Esophagus (tissue), 2 donors: Measurements from ENCODE around the gene PSMD5. TPM values are rescaled to one million over a fixed set of nuclear protein-coding genes. Genes with fewer than 3 reads are reported as not detected.

ENCODE experiments used
- H3K27ac ChIP-seq, 2 donors: one replicate each; pipeline ENCODE4 v1.5.1; 2013; ENCODE audit warnings: low read depth in 2 of 2, mild to moderate bottlenecking in 2 of 2, inconsistent platforms in 1 of 2, low read length in 1 of 2, moderate library complexity in 1 of 2
- H3K27me3 ChIP-seq, 2 donors: one replicate each; pipeline ENCODE4 v1.6.1; 2013; ENCODE audit warnings: low read length in 2 of 2, control low read depth in 1 of 2, mild to moderate bottlenecking in 1 of 2; ENCODE audit not compliant: insufficient read depth in 2 of 2, control insufficient read depth in 1 of 2
- H3K36me3 ChIP-seq, 2 donors: one replicate each; pipeline ENCODE4 v1.6.1; 2013; ENCODE audit warnings: low read length in 1 of 2; ENCODE audit not compliant: control insufficient read depth in 2 of 2, insufficient read depth in 2 of 2
- H3K4me1 ChIP-seq, 2 donors: one replicate each; pipeline ENCODE4 v1.6.1; 2013; ENCODE audit warnings: low read length in 1 of 2; ENCODE audit not compliant: control insufficient read depth in 2 of 2, insufficient read depth in 2 of 2
- H3K4me3 ChIP-seq, 2 donors: one replicate each; pipeline ENCODE4 v1.5.1; 2013; ENCODE audit warnings: low read length in 2 of 2, mild to moderate bottlenecking in 2 of 2, low read depth in 1 of 2, moderate library complexity in 1 of 2
- H3K9me3 ChIP-seq, 2 donors: one replicate each; pipeline ENCODE4 v1.6.1; 2013; ENCODE audit warnings: mild to moderate bottlenecking in 2 of 2, low read depth in 1 of 2, low read length in 1 of 2, moderate library complexity in 1 of 2; ENCODE audit not compliant: control insufficient read depth in 2 of 2, insufficient read depth in 1 of 2
- WGBS, 2 donors: extraction: QIAGEN DNeasy Blood & Tissue Kit; methylation state at CpG; one replicate each; pipeline ENCODE4 v1.1.7; 2013; 5-methylcytosine and 5-hydroxymethylcytosine counted together
- polyA plus RNA-seq, 2 donors: library from polyadenylated mRNA; stranded (reverse); fragments of 200-250 nt; gene quantifications; one replicate each; pipeline ENCODE4 v1.2.3, GENCODE V29; 2013
- donor health status: healthy with polysubstance abuse.
- donor health status: Bipolar disorder and iron deficiency.

The PSMD5 gene
- polyA plus RNA-seq, 2 donors: 12.1 to 15.8 TPM

GRCh38 chr9:120875643-120875953 lies 32.9 kb upstream of the PSMD5 start:
- 40 to 44% methylated on average over 7 of the region's 7 CpGs for WGBS, 2 donors
- Histone ChIP-seq H3K27ac (peak overlapping the region; percentile 96 to 98), H3K4me1 (peaks cover 3 to 17% of the 10 kb centered on the region in 2 donors)

GRCh38 chr9:120875195-120875565 lies 32.5 kb upstream of the PSMD5 start:
- Histone ChIP-seq H3K27ac (peak overlapping the region; percentile 96 to 98), H3K36me3 (peaks cover 0 to 3% of the 10 kb centered on the region in 2 donors), H3K27me3 (no peaks in the 10 kb centered on the region), H3K4me1 (peaks cover 3 to 17% of the 10 kb centered on the region in 2 donors), H3K9me3 (no peaks in the 10 kb centered on the region), H3K4me3 (no peak overlapping the region)
- 59 to 62% methylated on average over 4 of the region's 4 CpGs for WGBS, 2 donors

More at GRCh38 chr9:120875643-120875953, 32.9 kb upstream of the PSMD5 start:
- Histone ChIP-seq H3K9me3 (no peaks in the 10 kb centered on the region), H3K36me3 (peaks cover 0 to 3% of the 10 kb centered on the region in 2 donors), H3K4me3 (peak overlapping the region in 1 of 2 donors; percentile 61), H3K27me3 (no peaks in the 10 kb centered on the region)

- Histone ChIP-seq H3K4me1 (peaks cover 3 to 21% of the 10 kb centered on the region in 2 donors), H3K36me3 (peaks cover 3 to 4% of the 10 kb centered on the region in 2 donors), H3K4me3 (no peak overlapping the region), H3K27ac (peak overlapping the region in 1 of 2 donors; percentile 98), H3K27me3 (no peaks in the 10 kb centered on the region), H3K9me3 (peaks cover 0 to 2% of the 10 kb centered on the region in 2 donors)
- WGBS, 2 donors: 88 to 93% methylated on average over 10 of the region's 10 CpGs
These were observed 31.8 kb upstream of the PSMD5 start for GRCh38 chr9:120874226-120875194.

GRCh38 chr9:120873512-120873911 lies 30.8 kb upstream of the PSMD5 start:
- peak overlapping the region; percentile 63 to 64 for H3K27ac ChIP-seq
- 52 to 66% methylated on average over 4 of the region's 4 CpGs for WGBS, 2 donors
- H3K9me3 ChIP-seq: peaks cover 0 to 2% of the 10 kb centered on the region in 2 donors
- peaks cover 3 to 4% of the 10 kb centered on the region in 2 donors for H3K36me3 ChIP-seq
- H3K4me3 ChIP-seq: no peak overlapping the region
- peaks cover 3 to 19% of the 10 kb centered on the region in 2 donors for H3K4me1 ChIP-seq
- H3K27me3 ChIP-seq: no peaks in the 10 kb centered on the region

- Histone ChIP-seq H3K4me1 (peaks cover 0 to 19% of the 10 kb centered on the region in 2 donors), H3K27me3 (no peaks in the 10 kb centered on the region), H3K9me3 (peaks cover 0 to 2% of the 10 kb centered on the region in 2 donors), H3K36me3 (peaks cover 3 to 4% of the 10 kb centered on the region in 2 donors), H3K27ac (peak overlapping the region; percentile 63 to 64), H3K4me3 (no peak overlapping the region)
- 75 to 76% methylated on average over 3 of the region's 3 CpGs for WGBS, 2 donors
These were observed 30.2 kb upstream of the PSMD5 start for GRCh38 chr9:120872791-120873502.

GRCh38 chr9:120870206-120870605 lies 27.5 kb upstream of the PSMD5 start:
- H3K27ac ChIP-seq: peak overlapping the region in 1 of 2 donors; percentile 96
- peaks cover 2 to 9% of the 10 kb centered on the region in 2 donors for H3K4me1 ChIP-seq
- peaks cover 0 to 2% of the 10 kb centered on the region in 2 donors for H3K9me3 ChIP-seq
- no peaks in the 10 kb centered on the region for H3K27me3 ChIP-seq
- no peak overlapping the region for H3K4me3 ChIP-seq
- H3K36me3 ChIP-seq: peaks cover 8 to 16% of the 10 kb centered on the region in 2 donors
- 87 to 90% methylated on average over 9 of the region's 9 CpGs for WGBS, 2 donors

GRCh38 chr9:120869726-120870125 lies 27.0 kb upstream of the PSMD5 start:
- no peaks in the 10 kb centered on the region for H3K27me3 ChIP-seq
- peaks cover 0 to 2% of the 10 kb centered on the region in 2 donors for H3K9me3 ChIP-seq
- H3K27ac ChIP-seq: peak overlapping the region; percentile 92 to 96
- peaks cover 2 to 9% of the 10 kb centered on the region in 2 donors for H3K4me1 ChIP-seq
- H3K36me3 ChIP-seq: peaks cover 8 to 17% of the 10 kb centered on the region in 2 donors
- 81 to 87% methylated on average over 10 of the region's 10 CpGs for WGBS, 2 donors
- no peak overlapping the region for H3K4me3 ChIP-seq

- Histone ChIP-seq H3K4me1 (peaks cover 2 to 9% of the 10 kb centered on the region in 2 donors), H3K27me3 (no peaks in the 10 kb centered on the region), H3K4me3 (peak overlapping the region; percentile 56 to 62), H3K36me3 (peaks cover 8 to 17% of the 10 kb centered on the region in 2 donors), H3K27ac (peak overlapping the region; percentile 92 to 96), H3K9me3 (peaks cover 0 to 2% of the 10 kb centered on the region in 2 donors)
- WGBS, 2 donors: 29 to 30% methylated on average over 10 of the region's 10 CpGs
These were observed 26.6 kb upstream of the PSMD5 start for GRCh38 chr9:120869360-120869687.

GRCh38 chr9:120868676-120869359 lies 26.1 kb upstream of the PSMD5 start:
- Histone ChIP-seq H3K4me1 (peaks cover 2 to 9% of the 10 kb centered on the region in 2 donors), H3K27me3 (no peaks in the 10 kb centered on the region), H3K4me3 (peak overlapping the region; percentile 56 to 62), H3K9me3 (peaks cover 0 to 2% of the 10 kb centered on the region in 2 donors), H3K36me3 (peaks cover 8 to 17% of the 10 kb centered on the region in 2 donors), H3K27ac (peak overlapping the region; percentile 92 to 96)
- WGBS, 2 donors: 3% methylated on average over 43 to 52 of the region's 52 CpGs
